Ishikawa (cell line): ENCODE measurements around the gene WIPF1.

Experiments used
- MAX ChIP-seq: IDR thresholded peaks from 2 replicates; pipeline ENCODE4 v1.6.1; 2012
- TAF1 ChIP-seq: IDR thresholded peaks from 2 replicates; pipeline ENCODE4 v1.6.1; 2012; ENCODE audit warnings: low read depth, mild to moderate bottlenecking
- TCF12 ChIP-seq: IDR thresholded peaks from 2 replicates; pipeline ENCODE4 v1.6.1; 2012; ENCODE audit warnings: low read depth
- TEAD4 ChIP-seq: IDR thresholded peaks from 2 replicates; pipeline ENCODE4 v1.6.1; 2012
- YY1 ChIP-seq: IDR thresholded peaks from 2 replicates; pipeline ENCODE4 v1.6.1; 2012; ENCODE audit warnings: low read depth
- TF ChIP-seq, protein P1 (sequence below): IDR thresholded peaks from 2 replicates; pipeline ENCODE4 v1.6.1; 2012

DNA sequence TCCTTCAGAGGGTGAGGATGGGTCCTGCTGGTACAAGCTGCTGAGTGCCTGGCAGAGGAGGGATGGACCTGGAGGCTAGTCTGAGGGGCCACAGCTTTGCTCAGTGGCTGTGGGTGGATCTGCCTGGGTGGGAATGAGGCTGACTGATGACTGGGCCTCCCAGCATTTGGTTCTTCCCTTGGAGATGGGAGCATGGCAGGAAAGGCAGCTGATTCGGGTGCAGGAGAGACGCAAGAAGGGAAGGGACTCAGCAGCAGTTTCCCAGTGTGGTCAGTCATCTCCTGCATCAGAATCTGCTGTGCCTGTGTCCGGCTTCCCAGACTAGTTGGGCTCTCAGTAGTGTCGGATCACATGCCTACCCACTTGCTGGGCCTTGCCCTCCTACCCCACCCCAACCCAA is 7.3 kb downstream of the WIPF1 start:
- TF ChIP-seq TCF12 (no peak), YY1 (no peak), TEAD4 (no peak), TAF1 (no peak), MAX (no peak)
- TF ChIP-seq, protein P1, sequence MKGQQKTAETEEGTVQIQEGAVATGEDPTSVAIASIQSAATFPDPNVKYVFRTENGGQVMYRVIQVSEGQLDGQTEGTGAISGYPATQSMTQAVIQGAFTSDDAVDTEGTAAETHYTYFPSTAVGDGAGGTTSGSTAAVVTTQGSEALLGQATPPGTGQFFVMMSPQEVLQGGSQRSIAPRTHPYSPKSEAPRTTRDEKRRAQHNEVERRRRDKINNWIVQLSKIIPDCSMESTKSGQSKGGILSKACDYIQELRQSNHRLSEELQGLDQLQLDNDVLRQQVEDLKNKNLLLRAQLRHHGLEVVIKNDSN, result no peak
